ENCODE measurements around the gene ETS2. TPM values are rescaled to one million over a fixed set of nuclear protein-coding genes. Genes with fewer than 3 reads are reported as not detected.

The ETS2 gene
- total and polyA plus RNA-seq, 2 experiments from 2014 or later = 19.5 to 36.8 TPM

DNA sequence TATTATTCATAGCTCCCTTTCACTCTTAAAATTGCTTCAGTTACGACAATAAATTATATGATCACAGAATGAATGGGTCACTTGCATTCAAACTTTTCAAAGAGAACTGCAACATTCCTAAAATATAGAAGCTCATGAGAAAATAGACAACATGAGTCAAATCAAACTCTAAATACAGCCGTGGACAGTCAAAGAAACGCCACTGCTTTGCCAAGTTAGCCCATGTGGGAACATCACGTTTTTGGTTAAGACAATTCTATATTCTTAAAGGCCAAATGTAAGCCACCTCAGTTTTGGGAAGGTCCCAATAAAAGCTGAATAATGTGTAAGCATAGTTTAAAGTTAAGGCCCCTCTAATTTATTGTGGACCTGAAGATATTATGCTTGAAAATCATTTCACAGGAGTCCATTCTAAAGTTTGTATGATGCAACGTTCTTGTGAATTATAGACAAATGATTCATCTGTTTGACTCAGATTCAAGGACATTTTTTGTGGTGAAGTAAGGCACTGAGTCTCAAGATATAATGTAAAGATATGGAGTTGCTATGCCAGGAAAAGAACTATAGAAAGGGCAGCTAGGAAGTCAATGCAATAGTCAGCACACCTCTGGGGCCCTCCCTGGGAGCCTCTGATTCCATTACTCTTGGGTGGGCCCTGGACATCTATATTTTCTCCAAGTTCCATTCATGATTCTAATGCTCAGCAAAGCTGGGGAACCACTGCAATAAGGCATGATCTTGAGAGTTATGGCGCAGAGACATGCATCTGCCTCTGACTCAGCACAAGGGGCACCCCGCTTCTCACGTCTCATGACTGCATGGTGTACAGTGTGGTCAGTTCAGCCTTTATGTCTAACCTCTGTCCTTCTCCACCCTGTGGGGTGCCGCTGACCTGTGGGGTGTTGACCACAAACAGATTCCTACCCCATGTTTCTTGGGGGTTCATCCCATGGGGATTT lies 33.9 kb downstream of the ETS2 start (continued):
- TF ChIP-seq, protein P1, sequence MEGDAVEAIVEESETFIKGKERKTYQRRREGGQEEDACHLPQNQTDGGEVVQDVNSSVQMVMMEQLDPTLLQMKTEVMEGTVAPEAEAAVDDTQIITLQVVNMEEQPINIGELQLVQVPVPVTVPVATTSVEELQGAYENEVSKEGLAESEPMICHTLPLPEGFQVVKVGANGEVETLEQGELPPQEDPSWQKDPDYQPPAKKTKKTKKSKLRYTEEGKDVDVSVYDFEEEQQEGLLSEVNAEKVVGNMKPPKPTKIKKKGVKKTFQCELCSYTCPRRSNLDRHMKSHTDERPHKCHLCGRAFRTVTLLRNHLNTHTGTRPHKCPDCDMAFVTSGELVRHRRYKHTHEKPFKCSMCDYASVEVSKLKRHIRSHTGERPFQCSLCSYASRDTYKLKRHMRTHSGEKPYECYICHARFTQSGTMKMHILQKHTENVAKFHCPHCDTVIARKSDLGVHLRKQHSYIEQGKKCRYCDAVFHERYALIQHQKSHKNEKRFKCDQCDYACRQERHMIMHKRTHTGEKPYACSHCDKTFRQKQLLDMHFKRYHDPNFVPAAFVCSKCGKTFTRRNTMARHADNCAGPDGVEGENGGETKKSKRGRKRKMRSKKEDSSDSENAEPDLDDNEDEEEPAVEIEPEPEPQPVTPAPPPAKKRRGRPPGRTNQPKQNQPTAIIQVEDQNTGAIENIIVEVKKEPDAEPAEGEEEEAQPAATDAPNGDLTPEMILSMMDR (conservative IDR thresholded peaks at IDR 0.05; ENCODE audit: low read depth in 2 of 2) = no peak
- TF ChIP-seq STAT1 (IDR thresholded peaks at IDR 0.05; ENCODE audit: unreplicated experiment) (no peak), CREB1 (CRISPR knock-in tag; IDR thresholded peaks at IDR 0.05; ENCODE audit: low read depth) (no peak), ZNF331 (CRISPR knock-in tag; IDR thresholded peaks at IDR 0.05; ENCODE audit: low read depth) (no peak), ZNF114 (CRISPR knock-in tag; IDR thresholded peaks at IDR 0.05) (no peak), EZH2phosphoT487 (IDR thresholded peaks at IDR 0.05; ENCODE audit: unreplicated experiment) (no peak), EZH2 (IDR thresholded peaks at IDR 0.05; ENCODE audit: low read depth, unreplicated experiment) (no peak)
- TF ChIP-seq, protein P2, sequence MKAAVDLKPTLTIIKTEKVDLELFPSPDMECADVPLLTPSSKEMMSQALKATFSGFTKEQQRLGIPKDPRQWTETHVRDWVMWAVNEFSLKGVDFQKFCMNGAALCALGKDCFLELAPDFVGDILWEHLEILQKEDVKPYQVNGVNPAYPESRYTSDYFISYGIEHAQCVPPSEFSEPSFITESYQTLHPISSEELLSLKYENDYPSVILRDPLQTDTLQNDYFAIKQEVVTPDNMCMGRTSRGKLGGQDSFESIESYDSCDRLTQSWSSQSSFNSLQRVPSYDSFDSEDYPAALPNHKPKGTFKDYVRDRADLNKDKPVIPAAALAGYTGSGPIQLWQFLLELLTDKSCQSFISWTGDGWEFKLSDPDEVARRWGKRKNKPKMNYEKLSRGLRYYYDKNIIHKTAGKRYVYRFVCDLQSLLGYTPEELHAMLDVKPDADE (IDR thresholded peaks at IDR 0.05) = no peak
- TF ChIP-seq, protein P3, sequence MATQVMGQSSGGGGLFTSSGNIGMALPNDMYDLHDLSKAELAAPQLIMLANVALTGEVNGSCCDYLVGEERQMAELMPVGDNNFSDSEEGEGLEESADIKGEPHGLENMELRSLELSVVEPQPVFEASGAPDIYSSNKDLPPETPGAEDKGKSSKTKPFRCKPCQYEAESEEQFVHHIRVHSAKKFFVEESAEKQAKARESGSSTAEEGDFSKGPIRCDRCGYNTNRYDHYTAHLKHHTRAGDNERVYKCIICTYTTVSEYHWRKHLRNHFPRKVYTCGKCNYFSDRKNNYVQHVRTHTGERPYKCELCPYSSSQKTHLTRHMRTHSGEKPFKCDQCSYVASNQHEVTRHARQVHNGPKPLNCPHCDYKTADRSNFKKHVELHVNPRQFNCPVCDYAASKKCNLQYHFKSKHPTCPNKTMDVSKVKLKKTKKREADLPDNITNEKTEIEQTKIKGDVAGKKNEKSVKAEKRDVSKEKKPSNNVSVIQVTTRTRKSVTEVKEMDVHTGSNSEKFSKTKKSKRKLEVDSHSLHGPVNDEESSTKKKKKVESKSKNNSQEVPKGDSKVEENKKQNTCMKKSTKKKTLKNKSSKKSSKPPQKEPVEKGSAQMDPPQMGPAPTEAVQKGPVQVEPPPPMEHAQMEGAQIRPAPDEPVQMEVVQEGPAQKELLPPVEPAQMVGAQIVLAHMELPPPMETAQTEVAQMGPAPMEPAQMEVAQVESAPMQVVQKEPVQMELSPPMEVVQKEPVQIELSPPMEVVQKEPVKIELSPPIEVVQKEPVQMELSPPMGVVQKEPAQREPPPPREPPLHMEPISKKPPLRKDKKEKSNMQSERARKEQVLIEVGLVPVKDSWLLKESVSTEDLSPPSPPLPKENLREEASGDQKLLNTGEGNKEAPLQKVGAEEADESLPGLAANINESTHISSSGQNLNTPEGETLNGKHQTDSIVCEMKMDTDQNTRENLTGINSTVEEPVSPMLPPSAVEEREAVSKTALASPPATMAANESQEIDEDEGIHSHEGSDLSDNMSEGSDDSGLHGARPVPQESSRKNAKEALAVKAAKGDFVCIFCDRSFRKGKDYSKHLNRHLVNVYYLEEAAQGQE (IDR thresholded peaks at IDR 0.05; ENCODE audit: unreplicated experiment) = no peak

Data from GM23338 (cell line).